Brain microvascular endothelial cell (primary cell): ENCODE measurements around the gene NR1D1.

Source experiments
- DNase-seq: peaks from one replicate; pipeline ENCODE4 v3.0.0-alpha.2; 2020
- H3K27ac ChIP-seq: fragments of 250-450 bp; sonication (Bioruptor Pico); 2 replicates; pipeline ENCODE4 v1.5.1; 2020; ENCODE audit warnings: mild to moderate bottlenecking, moderate library complexity
- H3K27me3 ChIP-seq: fragments of 250-450 bp; sonication (Bioruptor Pico); replicated peaks from 2 replicates; pipeline ENCODE4 v1.5.1; 2020; ENCODE audit warnings: mild to moderate bottlenecking
- H3K36me3 ChIP-seq: fragments of 250-450 bp; sonication (Bioruptor Pico); replicated peaks from 2 replicates; pipeline ENCODE4 v1.5.1; 2020; ENCODE audit warnings: mild to moderate bottlenecking
- H3K4me3 ChIP-seq: 2 replicates; pipeline ENCODE4 v1.5.1; 2011; ENCODE audit warnings: low read depth, mild to moderate bottlenecking, control low read depth, low read length, moderate library complexity
- in situ Hi-C: cut with HindIII; loops from 2 replicates; pipeline ENCODE4 v1.10.0; 2017; ENCODE audit warnings: low sequenced_read_pairs, low pct_ligation_motif_present
- TF ChIP-seq, protein P1 (sequence below): IDR thresholded peaks from 2 replicates; pipeline ENCODE4 v1.5.1; 2011; ENCODE audit warnings: low read depth, mild to moderate bottlenecking, moderate library complexity, low read length, control low read depth, inconsistent platforms; ENCODE audit errors: missing control alignments

Gene NR1D1

DNA sequence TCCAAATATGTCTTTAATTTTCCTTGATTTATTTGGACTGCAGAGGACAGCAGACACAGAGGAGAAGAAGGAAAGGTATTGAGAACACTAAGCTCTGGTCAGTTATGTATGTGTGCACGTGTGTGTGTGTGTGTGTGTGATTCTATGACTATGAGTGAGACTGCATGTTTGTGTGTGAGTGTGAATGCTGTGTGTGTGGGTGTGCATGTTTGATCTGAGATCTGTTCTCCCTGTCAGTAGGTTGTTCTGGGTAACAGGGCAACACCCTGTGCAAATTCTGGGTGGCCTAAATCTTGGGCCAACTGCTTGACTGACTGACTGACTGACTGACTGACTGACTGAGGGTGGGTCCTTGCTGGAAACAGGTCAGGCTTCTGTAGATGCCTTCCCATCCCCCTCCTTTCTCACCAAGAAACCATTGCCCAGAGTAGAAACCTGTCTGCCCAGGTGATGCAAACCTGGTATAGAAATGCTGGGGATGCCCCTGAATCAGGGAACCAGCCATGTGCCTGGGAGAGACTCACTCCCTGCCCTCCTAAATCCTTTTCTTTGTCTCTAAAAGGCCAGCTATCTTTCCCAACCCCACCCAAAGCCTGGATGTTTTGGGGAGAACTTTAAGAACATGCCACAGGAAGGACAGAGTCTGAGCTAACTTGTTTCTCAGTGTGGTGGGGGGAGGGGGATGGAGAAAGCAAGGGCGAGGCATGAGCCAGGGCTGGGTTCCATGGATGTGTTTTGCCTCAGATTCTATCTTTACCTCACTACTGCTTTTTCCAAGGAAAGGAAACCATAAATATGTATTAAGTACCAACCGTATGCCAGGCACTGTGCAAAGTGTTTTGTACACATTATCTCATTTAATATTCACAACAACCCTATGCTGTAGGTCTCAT is 4.5 kb upstream of the NR1D1 start:
- H3K4me3 ChIP-seq, result no peak overlapping the region
- H3K27ac ChIP-seq, result no peak overlapping the region
- TF ChIP-seq, protein P1, sequence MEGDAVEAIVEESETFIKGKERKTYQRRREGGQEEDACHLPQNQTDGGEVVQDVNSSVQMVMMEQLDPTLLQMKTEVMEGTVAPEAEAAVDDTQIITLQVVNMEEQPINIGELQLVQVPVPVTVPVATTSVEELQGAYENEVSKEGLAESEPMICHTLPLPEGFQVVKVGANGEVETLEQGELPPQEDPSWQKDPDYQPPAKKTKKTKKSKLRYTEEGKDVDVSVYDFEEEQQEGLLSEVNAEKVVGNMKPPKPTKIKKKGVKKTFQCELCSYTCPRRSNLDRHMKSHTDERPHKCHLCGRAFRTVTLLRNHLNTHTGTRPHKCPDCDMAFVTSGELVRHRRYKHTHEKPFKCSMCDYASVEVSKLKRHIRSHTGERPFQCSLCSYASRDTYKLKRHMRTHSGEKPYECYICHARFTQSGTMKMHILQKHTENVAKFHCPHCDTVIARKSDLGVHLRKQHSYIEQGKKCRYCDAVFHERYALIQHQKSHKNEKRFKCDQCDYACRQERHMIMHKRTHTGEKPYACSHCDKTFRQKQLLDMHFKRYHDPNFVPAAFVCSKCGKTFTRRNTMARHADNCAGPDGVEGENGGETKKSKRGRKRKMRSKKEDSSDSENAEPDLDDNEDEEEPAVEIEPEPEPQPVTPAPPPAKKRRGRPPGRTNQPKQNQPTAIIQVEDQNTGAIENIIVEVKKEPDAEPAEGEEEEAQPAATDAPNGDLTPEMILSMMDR, result no peak
- H3K36me3 ChIP-seq, result no peaks in the 10 kb centered on the region
- in situ Hi-C loops, result no loop called here
- H3K27me3 ChIP-seq, result no peaks in the 10 kb centered on the region
- DNase-seq, result no peak

DNA sequence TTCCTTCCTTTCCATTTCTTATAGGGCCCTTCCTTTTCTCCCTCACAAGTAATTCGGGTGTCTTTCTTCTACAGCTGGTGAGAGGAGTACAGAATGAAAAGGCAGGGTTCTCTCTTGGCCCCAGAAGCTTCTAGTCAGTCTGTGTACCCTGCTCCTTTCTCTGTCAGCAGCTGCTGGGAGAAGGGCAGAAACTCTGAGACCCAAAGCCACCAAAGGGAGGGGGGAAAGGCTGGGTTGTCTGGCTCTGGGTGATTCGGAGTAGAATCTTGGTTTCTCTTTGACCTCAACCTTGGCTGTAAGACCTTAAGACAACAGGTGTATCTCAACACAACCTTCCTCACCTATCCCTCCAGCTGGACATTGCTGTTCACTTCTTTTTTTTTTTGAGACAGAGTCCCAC is 3.3 kb upstream of the NR1D1 start:
- TF ChIP-seq, protein P1, result no peak
- Histone ChIP-seq H3K27me3 (no peaks in the 10 kb centered on the region), H3K27ac (no peak overlapping the region), H3K4me3 (no peak overlapping the region), H3K36me3 (no peaks in the 10 kb centered on the region)
- no peak for DNase-seq
- in situ Hi-C loops, result no loop called here

DNA sequence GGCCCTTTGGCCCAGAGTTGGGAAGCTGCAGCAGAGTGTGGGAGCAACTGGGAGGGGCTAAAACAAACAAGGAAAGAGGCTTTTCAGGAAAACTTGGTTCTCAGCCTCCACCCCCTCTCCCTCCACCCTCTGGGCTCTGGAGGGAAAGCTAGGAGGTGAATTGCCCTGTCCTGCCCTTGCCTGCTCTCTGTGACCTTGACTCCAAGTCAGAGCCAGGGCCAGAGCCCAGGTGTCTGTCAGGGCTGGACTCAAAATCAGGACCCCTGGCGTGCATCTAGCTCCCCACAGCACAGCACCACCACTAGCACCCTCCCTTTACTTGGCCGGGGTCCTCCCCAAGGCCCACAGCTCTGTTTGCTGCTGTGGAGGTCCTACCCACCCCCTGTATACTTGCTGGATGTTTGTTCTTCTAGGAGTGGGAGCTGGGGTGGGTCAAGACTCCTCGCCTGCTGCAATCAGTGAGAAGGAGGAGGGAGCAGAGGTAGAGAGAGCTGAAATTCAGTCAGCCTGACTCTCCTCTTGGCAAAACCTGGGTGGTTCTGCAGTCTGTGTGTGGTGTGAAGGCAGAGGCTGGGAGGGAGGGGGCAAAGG is 2.8 kb upstream of the NR1D1 start:
- H3K27ac ChIP-seq, result no peak overlapping the region
- H3K27me3 ChIP-seq, result no peaks in the 10 kb centered on the region
- no peak overlapping the region for H3K4me3 ChIP-seq
- H3K36me3 ChIP-seq, result no peaks in the 10 kb centered on the region
- TF ChIP-seq, protein P1, result no peak
- no peak for DNase-seq
- in situ Hi-C loops, result no loop called here

DNA sequence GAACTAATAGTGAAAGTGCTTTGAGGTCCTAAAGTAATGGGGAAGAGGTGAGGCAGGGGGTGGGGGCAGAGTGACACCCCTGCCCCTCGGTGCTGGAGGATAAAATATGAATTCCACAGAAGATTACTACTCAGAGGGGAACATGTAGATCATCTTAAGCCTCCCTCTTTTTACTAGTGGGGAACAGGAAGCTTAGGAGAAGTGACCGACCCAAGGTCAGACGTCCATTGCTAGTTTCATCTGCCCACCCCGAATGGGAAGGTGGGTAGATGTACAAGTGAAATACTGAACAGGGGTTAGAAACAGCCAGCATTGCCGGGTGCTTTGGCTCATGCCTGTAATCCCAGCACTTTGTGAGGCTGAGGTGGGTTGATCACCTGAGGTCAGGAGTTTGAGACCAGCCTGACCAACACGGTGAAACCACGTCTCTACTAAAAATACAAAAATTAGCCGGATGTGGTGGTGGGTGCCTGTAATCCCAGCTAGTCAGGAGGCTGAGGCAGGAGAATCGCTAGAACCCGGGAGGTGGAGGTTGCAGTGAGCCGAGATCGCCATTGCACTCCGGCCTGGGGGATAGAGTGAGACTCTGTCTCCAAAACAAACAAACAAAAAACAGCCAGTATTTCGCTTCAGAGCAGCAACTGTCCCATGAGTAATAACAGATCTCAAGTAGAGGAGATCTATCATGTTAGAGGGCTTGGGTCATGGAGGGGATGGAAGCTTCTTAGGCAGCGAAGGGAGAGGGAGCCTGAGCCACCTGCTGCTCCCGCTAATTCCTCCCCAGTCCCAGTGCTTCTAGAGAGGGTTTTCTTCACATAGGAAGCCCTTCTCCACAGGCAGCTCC is 1.2 kb upstream of the NR1D1 start:
- Histone ChIP-seq H3K27me3 (no peaks in the 10 kb centered on the region), H3K36me3 (peaks cover 4% of the 10 kb centered on the region), H3K27ac (peak overlapping the region; percentile 93), H3K4me3 (no peak overlapping the region)
- TF ChIP-seq, protein P1, result no peak
- no peak for DNase-seq
- in situ Hi-C loops, result no loop called here

DNA sequence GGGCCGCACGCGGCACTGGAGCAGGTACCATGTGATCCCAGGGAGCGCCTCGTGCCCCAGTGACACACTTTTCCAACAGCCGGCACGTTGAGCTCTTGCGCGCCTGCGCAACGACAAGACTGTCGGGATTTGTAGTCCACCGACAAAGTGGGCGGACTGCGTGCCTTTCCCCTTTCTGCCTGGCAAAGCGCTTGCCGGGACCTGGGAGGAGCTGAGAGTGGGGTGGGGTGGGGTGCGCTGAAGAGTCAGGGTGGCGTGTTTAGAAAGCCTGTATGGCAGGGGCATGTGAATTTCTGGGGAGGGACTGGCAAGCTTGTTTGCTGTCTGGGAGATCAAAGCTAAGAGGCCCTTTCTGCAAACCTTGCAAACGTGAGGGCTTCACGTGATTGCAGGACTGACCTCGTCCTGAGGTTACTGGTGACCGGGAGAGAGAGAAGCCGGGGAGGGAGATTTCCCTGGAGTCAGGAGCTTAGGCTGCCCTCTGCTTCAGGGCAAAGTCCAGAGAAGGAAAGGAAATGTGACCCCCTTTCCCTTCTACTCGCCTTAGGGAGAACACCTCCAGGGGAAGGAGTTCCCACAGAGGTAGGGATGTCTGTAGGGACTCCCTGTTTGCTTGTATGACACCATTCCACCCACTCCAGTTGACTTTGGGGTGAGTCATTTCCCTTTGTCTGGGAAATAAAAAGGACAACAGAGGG is 429 bp upstream of the NR1D1 start:
- Histone ChIP-seq H3K4me3 (peak overlapping the region; percentile 57), H3K27ac (peak overlapping the region; percentile 93), H3K36me3 (peaks cover 11% of the 10 kb centered on the region), H3K27me3 (no peaks in the 10 kb centered on the region)
- TF ChIP-seq, protein P1, result no peak
- peak; percentile 98 for DNase-seq
- in situ Hi-C loops, result no loop called here
